Progenitor cell of endocrine pancreas (in vitro differentiated cells): ENCODE data around the gene ARHGAP23. TPM values are rescaled to one million over a fixed set of nuclear protein-coding genes. Genes with fewer than 3 reads are reported as not detected.

ENCODE experiments used
- DNase-seq: peaks from one replicate; pipeline ENCODE4 v3.0.0; 2021; ENCODE audit warnings: low spot score; ENCODE audit not compliant: unreplicated experiment
- H3K27ac Mint-ChIP-seq: 2 replicates; pipeline ENCODE4 v1.8.0; 2021; ENCODE audit warnings: mild to moderate bottlenecking, moderate library complexity, mixed read lengths
- H3K27me3 Mint-ChIP-seq: 2 replicates; pipeline ENCODE4 v1.8.0; 2021; ENCODE audit warnings: mixed read lengths
- H3K36me3 Mint-ChIP-seq: 2 replicates; pipeline ENCODE4 v1.8.0; 2022; ENCODE audit warnings: mixed read lengths; ENCODE audit not compliant: insufficient read depth
- H3K4me1 Mint-ChIP-seq: 2 replicates; pipeline ENCODE4 v1.8.0; 2021; ENCODE audit warnings: low read depth, mixed read lengths
- H3K4me3 Mint-ChIP-seq: 2 replicates; pipeline ENCODE4 v1.8.0; 2021; ENCODE audit warnings: low read depth, mild to moderate bottlenecking, moderate library complexity, mixed read lengths
- H3K9me3 Mint-ChIP-seq: 2 replicates; pipeline ENCODE4 v1.8.0; 2021; ENCODE audit warnings: low read depth, mixed read lengths
- CTCF ChIP-seq: fragments of 200-600 bp; sonication (generic); IDR thresholded peaks from one replicate; pipeline ENCODE4 v1.5.0; 2021; ENCODE audit warnings: antibody characterized with exemption, mild to moderate bottlenecking; ENCODE audit not compliant: unreplicated experiment
- total RNA-seq: library from RNA; stranded (reverse); gene quantifications from 2 replicates; pipeline ENCODE4 v1.2.1, GENCODE V29; 2021

Gene ARHGAP23
- total RNA-seq, 1 donor from 2014 or later, result 2.9 TPM

- DNase-seq, result no peak
- TF ChIP-seq CTCF, result no peak
- no peak overlapping the region for H3K27ac Mint-ChIP-seq
- no peaks in the 10 kb centered on the region for H3K4me1 Mint-ChIP-seq
- H3K27me3 Mint-ChIP-seq, result peaks cover 33% of the 10 kb centered on the region
- H3K4me3 Mint-ChIP-seq, result no peak overlapping the region
- H3K36me3 Mint-ChIP-seq, result no peaks in the 10 kb centered on the region
- H3K9me3 Mint-ChIP-seq, result no peaks in the 10 kb centered on the region
These were observed 12.5 kb downstream of the ARHGAP23 start for GRCh38 chr17:38440614-38441397.

GRCh38 chr17:38441429-38442061, 13.3 kb downstream of the ARHGAP23 start:
- Mint-ChIP-seq H3K4me3 (no peak overlapping the region), H3K27ac (no peak overlapping the region), H3K9me3 (no peaks in the 10 kb centered on the region), H3K27me3 (peaks cover 32% of the 10 kb centered on the region), H3K4me1 (no peaks in the 10 kb centered on the region), H3K36me3 (no peaks in the 10 kb centered on the region)
- no peak for DNase-seq
- TF ChIP-seq CTCF, result no peak

GRCh38 chr17:38442548-38442947, 14.3 kb downstream of the ARHGAP23 start:
- TF ChIP-seq CTCF, result no peak
- Mint-ChIP-seq H3K27me3 (peaks cover 28% of the 10 kb centered on the region), H3K4me3 (no peak overlapping the region), H3K36me3 (no peaks in the 10 kb centered on the region), H3K4me1 (no peaks in the 10 kb centered on the region), H3K9me3 (no peaks in the 10 kb centered on the region), H3K27ac (no peak overlapping the region)
- DNase-seq, result no peak

- no peak for DNase-seq
- no peaks in the 10 kb centered on the region for H3K4me1 Mint-ChIP-seq
- H3K36me3 Mint-ChIP-seq, result no peaks in the 10 kb centered on the region
- H3K4me3 Mint-ChIP-seq, result no peak overlapping the region
- no peak overlapping the region for H3K27ac Mint-ChIP-seq
- no peaks in the 10 kb centered on the region for H3K9me3 Mint-ChIP-seq
- TF ChIP-seq CTCF, result no peak
- peaks cover 30% of the 10 kb centered on the region for H3K27me3 Mint-ChIP-seq
These were observed 15.2 kb downstream of the ARHGAP23 start for GRCh38 chr17:38443356-38444031.

GRCh38 chr17:38444151-38444550, 15.9 kb downstream of the ARHGAP23 start:
- Mint-ChIP-seq H3K4me1 (no peaks in the 10 kb centered on the region), H3K27ac (no peak overlapping the region), H3K27me3 (peaks cover 30% of the 10 kb centered on the region), H3K36me3 (no peaks in the 10 kb centered on the region), H3K4me3 (no peak overlapping the region), H3K9me3 (no peaks in the 10 kb centered on the region)
- peak; percentile 61 for DNase-seq
- peak; percentile 91 for TF ChIP-seq CTCF
